ENCODE results near the gene NMT2. TPM values are rescaled to one million over a fixed set of nuclear protein-coding genes. Genes with fewer than 3 reads are reported as not detected.
"Not testable (repeated sequence)": the region's sequence is repeated elsewhere in the genome, so short reads cannot be mapped to it uniquely, and the experiment has no call there.

The NMT2 gene
- 10 to 100 TPM; 18.4 to 35.6 TPM for total RNA-seq

- peak within 1 kb of the TSS; percentile 100 for H3K4me3 Mint-ChIP-seq
- peaks cover 45% of the 10 kb centered on the region for H3K4me1 Mint-ChIP-seq
- H3K36me3 Mint-ChIP-seq (ENCODE audit: low read depth), result peaks cover 6% of the 10 kb centered on the region
- H3K9me3 Mint-ChIP-seq, result no peaks in the 10 kb centered on the region
- peak within 1 kb of the TSS; percentile 99 for H3K27ac Mint-ChIP-seq
- no peaks in the 10 kb centered on the region for H3K27me3 Mint-ChIP-seq
- ATAC-seq (replicated peaks), result peak; percentile 81
Measured at GRCh38 chr10:15168291-15168785, at the start of gene NMT2. Gene NMT2 (minus strand): TSS chr10:15168693. CDS start chr10:15168612, 81 bp downstream.

- peak; percentile 23 for ATAC-seq (replicated peaks)
- Mint-ChIP-seq H3K9me3 (no peaks in the 10 kb centered on the region), H3K4me1 (no peaks in the 10 kb centered on the region), H3K27ac (no peak overlapping the region), H3K27me3 (no peaks in the 10 kb centered on the region), H3K4me3 (no peak overlapping the region), H3K36me3 (ENCODE audit: low read depth) (peaks cover 16% of the 10 kb centered on the region)
Measured at GRCh38 chr10:15216700-15217099, 48.2 kb upstream of the NMT2 start.

GRCh38 chr10:15214237-15214636 is 45.7 kb upstream of the NMT2 start:
- peaks cover 16% of the 10 kb centered on the region for H3K36me3 Mint-ChIP-seq (ENCODE audit: low read depth)
- ATAC-seq (replicated peaks), result no peak
- H3K4me1 Mint-ChIP-seq, result peaks cover 6% of the 10 kb centered on the region
- no peak overlapping the region for H3K4me3 Mint-ChIP-seq
- no peaks in the 10 kb centered on the region for H3K27me3 Mint-ChIP-seq
- no peak overlapping the region for H3K27ac Mint-ChIP-seq
- H3K9me3 Mint-ChIP-seq, result no peaks in the 10 kb centered on the region

- no peak overlapping the region for H3K4me3 Mint-ChIP-seq
- peaks cover 16% of the 10 kb centered on the region for H3K36me3 Mint-ChIP-seq (ENCODE audit: low read depth)
- ATAC-seq (replicated peaks), result no peak
- H3K27me3 Mint-ChIP-seq, result no peaks in the 10 kb centered on the region
- no peaks in the 10 kb centered on the region for H3K9me3 Mint-ChIP-seq
- H3K4me1 Mint-ChIP-seq, result peaks cover 11% of the 10 kb centered on the region
- H3K27ac Mint-ChIP-seq, result no peak overlapping the region
Measured at GRCh38 chr10:15213461-15213861, 45.0 kb upstream of the NMT2 start.

GRCh38 chr10:15211464-15211979 is 43.0 kb upstream of the NMT2 start:
- Mint-ChIP-seq H3K4me3 (no peak overlapping the region), H3K36me3 (ENCODE audit: low read depth) (peaks cover 16% of the 10 kb centered on the region), H3K9me3 (peaks cover 2% of the 10 kb centered on the region), H3K27me3 (no peaks in the 10 kb centered on the region), H3K27ac (no peak overlapping the region), H3K4me1 (peaks cover 18% of the 10 kb centered on the region)
- peak; percentile 49 for ATAC-seq (replicated peaks)

GRCh38 chr10:15210521-15210920 is 42.0 kb upstream of the NMT2 start:
- Mint-ChIP-seq H3K4me3 (peak overlapping the region; percentile 32), H3K27ac (no peak overlapping the region), H3K4me1 (peaks cover 23% of the 10 kb centered on the region)

GRCh38 chr10:15209827-15210509 is 41.5 kb upstream of the NMT2 start:
- Mint-ChIP-seq H3K36me3 (ENCODE audit: low read depth) (peaks cover 16% of the 10 kb centered on the region), H3K4me1 (peaks cover 23% of the 10 kb centered on the region), H3K27ac (peak overlapping the region; percentile 36), H3K4me3 (peak overlapping the region; percentile 81), H3K9me3 (peaks cover 3% of the 10 kb centered on the region), H3K27me3 (no peaks in the 10 kb centered on the region)
- ATAC-seq (replicated peaks), result peak; percentile 77

More at GRCh38 chr10:15210521-15210920, 42.0 kb upstream of the NMT2 start:
- no peak for ATAC-seq (replicated peaks)
- no peaks in the 10 kb centered on the region for H3K27me3 Mint-ChIP-seq
- peaks cover 16% of the 10 kb centered on the region for H3K36me3 Mint-ChIP-seq (ENCODE audit: low read depth)
- peaks cover 3% of the 10 kb centered on the region for H3K9me3 Mint-ChIP-seq

GRCh38 chr10:15208221-15208620 is 39.7 kb upstream of the NMT2 start:
- Mint-ChIP-seq H3K27ac (peak overlapping the region; percentile 86), H3K27me3 (no peaks in the 10 kb centered on the region), H3K4me1 (peaks cover 23% of the 10 kb centered on the region), H3K4me3 (peak overlapping the region; percentile 81), H3K36me3 (ENCODE audit: low read depth) (peaks cover 4% of the 10 kb centered on the region), H3K9me3 (peaks cover 3% of the 10 kb centered on the region)
- ATAC-seq (replicated peaks), result no peak

GRCh38 chr10:15207410-15207809 is 38.9 kb upstream of the NMT2 start:
- H3K36me3 Mint-ChIP-seq (ENCODE audit: low read depth); H3K9me3 Mint-ChIP-seq; ATAC-seq (replicated peaks); H3K27me3 Mint-ChIP-seq: not testable (repeated sequence)
- Mint-ChIP-seq H3K27ac (peak overlapping the region; percentile 46), H3K4me3 (peak overlapping the region; percentile 81), H3K4me1 (peaks cover 23% of the 10 kb centered on the region)

GRCh38 chr10:15202639-15203038 is 34.1 kb upstream of the NMT2 start:
- H3K27ac Mint-ChIP-seq, result no peak overlapping the region
- ATAC-seq (replicated peaks), result no peak
- H3K4me3 Mint-ChIP-seq, result no peak overlapping the region
- peaks cover 3% of the 10 kb centered on the region for H3K9me3 Mint-ChIP-seq
- peaks cover 14% of the 10 kb centered on the region for H3K4me1 Mint-ChIP-seq
- no peaks in the 10 kb centered on the region for H3K27me3 Mint-ChIP-seq
- H3K36me3 Mint-ChIP-seq (ENCODE audit: low read depth), result no peaks in the 10 kb centered on the region

- H3K4me3 Mint-ChIP-seq, result not testable (repeated sequence)
Measured at GRCh38 chr10:15202301-15202621, 33.8 kb upstream of the NMT2 start.

GRCh38 chr10:15201589-15202300 is 33.3 kb upstream of the NMT2 start:
- Mint-ChIP-seq H3K36me3 (ENCODE audit: low read depth) (no peaks in the 10 kb centered on the region), H3K9me3 (peaks cover 3% of the 10 kb centered on the region), H3K4me3 (no peak overlapping the region), H3K27me3 (no peaks in the 10 kb centered on the region), H3K4me1 (peaks cover 19% of the 10 kb centered on the region), H3K27ac (no peak overlapping the region)
- ATAC-seq (replicated peaks), result no peak

More at GRCh38 chr10:15202301-15202621, 33.8 kb upstream of the NMT2 start:
- peaks cover 15% of the 10 kb centered on the region for H3K4me1 Mint-ChIP-seq
- not testable (repeated sequence) for H3K27me3 Mint-ChIP-seq; H3K27ac Mint-ChIP-seq; H3K36me3 Mint-ChIP-seq (ENCODE audit: low read depth); H3K9me3 Mint-ChIP-seq; ATAC-seq (replicated peaks)

- ATAC-seq (replicated peaks), result peak; percentile 32
- Mint-ChIP-seq H3K4me3 (no peak overlapping the region), H3K27ac (peak overlapping the region; percentile 17), H3K9me3 (no peaks in the 10 kb centered on the region), H3K36me3 (ENCODE audit: low read depth) (no peaks in the 10 kb centered on the region), H3K27me3 (no peaks in the 10 kb centered on the region), H3K4me1 (peaks cover 21% of the 10 kb centered on the region)
Measured at GRCh38 chr10:15200626-15201025, 32.1 kb upstream of the NMT2 start.

- Mint-ChIP-seq H3K27me3 (no peaks in the 10 kb centered on the region), H3K4me3 (no peak overlapping the region), H3K4me1 (peaks cover 24% of the 10 kb centered on the region), H3K36me3 (ENCODE audit: low read depth) (no peaks in the 10 kb centered on the region), H3K27ac (no peak overlapping the region), H3K9me3 (no peaks in the 10 kb centered on the region)
- no peak for ATAC-seq (replicated peaks)
Measured at GRCh38 chr10:15197911-15198310, 29.4 kb upstream of the NMT2 start.

- Mint-ChIP-seq H3K27ac (peak overlapping the region; percentile 61), H3K4me3 (peak overlapping the region; percentile 55), H3K36me3 (ENCODE audit: low read depth) (no peaks in the 10 kb centered on the region), H3K9me3 (no peaks in the 10 kb centered on the region), H3K27me3 (no peaks in the 10 kb centered on the region), H3K4me1 (peaks cover 27% of the 10 kb centered on the region)
- peak; percentile 63 for ATAC-seq (replicated peaks)
Measured at GRCh38 chr10:15197276-15197675, 28.8 kb upstream of the NMT2 start.

All from activated T-helper 17 cell treated with anti-CD3 and anti-CD28 coated beads, Interleukin-2, amount 50 U/mL, for 72 hours (primary cell).